Natural killer cell (primary cell): ENCODE results near the gene RAX2. TPM values are rescaled to one million over a fixed set of nuclear protein-coding genes. Genes with fewer than 3 reads are reported as not detected.
A peak's percentile ranks its signal among the peaks of the same experiment; 100 is the strongest.
"Not testable (repeated sequence)": the region's sequence is repeated elsewhere in the genome, so short reads cannot be mapped to it uniquely, and the experiment has no call there.

Experiments
- ATAC-seq, 3 donors: fragments of 150-1000 bp in 2 of 3; fragments of 200-7000 bp in 1 of 3; cut with Tn5 transposase; 1 replicate in 1 of 3; 2 replicates in 2 of 3; pipeline ENCODE4 v1.10.0; 2021; ENCODE audit warnings: mild to moderate bottlenecking in 2 of 3, moderate library complexity in 2 of 3
- DNase-seq, 2 donors: peaks; one replicate each; pipeline versions ENCODE4 v3.0.0 to v3.0.0-alpha.2; 2013 to 2021; ENCODE audit warnings: mixed read lengths in 1 of 2
- H3K27ac ChIP-seq: one replicate; pipeline ENCODE4 v1.5.1; 2013; ENCODE audit warnings: mild to moderate bottlenecking, low read length
- H3K27me3 ChIP-seq: one replicate; pipeline ENCODE4 v1.6.1; 2013; ENCODE audit warnings: low read length; ENCODE audit not compliant: control insufficient read depth, insufficient read depth
- H3K36me3 ChIP-seq: one replicate; pipeline ENCODE4 v1.6.1; 2013; ENCODE audit warnings: low read length; ENCODE audit not compliant: control insufficient read depth, insufficient read depth
- H3K4me1 ChIP-seq: one replicate; pipeline ENCODE4 v1.6.1; 2013; ENCODE audit warnings: low read length; ENCODE audit not compliant: control insufficient read depth, insufficient read depth
- H3K4me3 ChIP-seq: one replicate; pipeline ENCODE4 v1.5.1; 2013; ENCODE audit warnings: low read length
- H3K9me3 ChIP-seq: one replicate; pipeline ENCODE4 v1.6.1; 2013; ENCODE audit warnings: low read length; ENCODE audit not compliant: control insufficient read depth, insufficient read depth
- H3K27ac Mint-ChIP-seq, 2 donors: one replicate each; pipeline ENCODE4 v1.8.0; 2022; ENCODE audit warnings: mild to moderate bottlenecking in 2 of 2, mixed read lengths in 2 of 2, moderate library complexity in 1 of 2
- H3K27me3 Mint-ChIP-seq, 2 donors: one replicate each; pipeline ENCODE4 v1.8.0; 2022; ENCODE audit warnings: low read depth in 2 of 2, mixed read lengths in 2 of 2
- H3K36me3 Mint-ChIP-seq: one replicate; pipeline ENCODE4 v1.8.0; 2022; ENCODE audit warnings: mixed read lengths
- H3K4me1 Mint-ChIP-seq, 2 donors: one replicate each; pipeline ENCODE4 v1.8.0; 2022; ENCODE audit warnings: mixed read lengths in 2 of 2
- H3K4me3 Mint-ChIP-seq: one replicate; pipeline ENCODE4 v1.8.0; 2022; ENCODE audit warnings: mild to moderate bottlenecking, moderate library complexity, mixed read lengths
- H3K9me3 Mint-ChIP-seq, 2 donors: one replicate each; pipeline ENCODE4 v1.8.0; 2022; ENCODE audit warnings: mixed read lengths in 2 of 2
- WGBS: methylation state at CpG from one replicate; pipeline ENCODE4 v1.1.7; 2013; ENCODE audit warnings: missing lambda C conversion rate; ENCODE audit not compliant: insufficient coverage; 5-methylcytosine and 5-hydroxymethylcytosine counted together
- intact Hi-C: fragments of 100-400 bp; cut with micrococcal nuclease; formaldehyde crosslinking; loops from one replicate; pipeline ENCODE4 v1.14.2; 2022
- total RNA-seq, 4 donors: library from RNA; stranded (reverse); fragments of 120-200 nt in 1 of 4; gene quantifications; one replicate each; pipeline versions ENCODE4 v1.2.3 to v1.2.4, GENCODE V29; 2013 to 2022
- TF ChIP-seq, protein P1 (sequence below): fragments of 200-600 bp; IDR thresholded peaks from one replicate; pipeline ENCODE4 v1.8.0; 2022; ENCODE audit warnings: antibody characterized with exemption

RAX2 gene
- total RNA-seq, 3 donors from 2014 or later (not counting 1 experiment from before 2014, with no cell fraction given): not detected

DNA sequence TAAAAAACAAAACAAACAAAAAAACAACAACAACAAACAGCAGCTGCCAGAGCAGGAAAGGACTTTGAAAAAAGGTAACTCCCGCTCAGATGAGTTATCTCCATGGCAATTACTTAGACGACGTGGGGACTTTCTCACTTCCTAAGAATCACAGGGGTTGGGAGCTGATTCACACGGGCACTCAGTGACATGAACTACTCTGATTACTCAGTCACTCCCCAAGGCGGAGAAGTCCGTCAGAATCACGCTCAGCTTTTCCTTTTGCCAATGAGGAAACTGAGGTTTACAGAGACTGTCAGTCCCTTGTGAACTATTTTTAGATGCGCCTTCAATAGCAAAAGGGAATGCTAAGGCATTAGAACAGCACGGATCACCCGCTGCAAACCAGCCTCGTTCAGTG, 46.4 kb upstream of the RAX2 start:
- no peak for ATAC-seq
- Histone ChIP-seq H3K4me1 (peaks cover 52% of the 10 kb centered on the region), H3K27ac (no peak overlapping the region), H3K9me3 (no peaks in the 10 kb centered on the region), H3K27me3 (no peaks in the 10 kb centered on the region), H3K4me3 (no peak overlapping the region), H3K36me3 (no peaks in the 10 kb centered on the region)
- WGBS: 39% methylated on average over 11 of the region's 11 CpGs
- peak in 1 of 2 donors; percentile 35 for DNase-seq
- TF ChIP-seq, protein P1, sequence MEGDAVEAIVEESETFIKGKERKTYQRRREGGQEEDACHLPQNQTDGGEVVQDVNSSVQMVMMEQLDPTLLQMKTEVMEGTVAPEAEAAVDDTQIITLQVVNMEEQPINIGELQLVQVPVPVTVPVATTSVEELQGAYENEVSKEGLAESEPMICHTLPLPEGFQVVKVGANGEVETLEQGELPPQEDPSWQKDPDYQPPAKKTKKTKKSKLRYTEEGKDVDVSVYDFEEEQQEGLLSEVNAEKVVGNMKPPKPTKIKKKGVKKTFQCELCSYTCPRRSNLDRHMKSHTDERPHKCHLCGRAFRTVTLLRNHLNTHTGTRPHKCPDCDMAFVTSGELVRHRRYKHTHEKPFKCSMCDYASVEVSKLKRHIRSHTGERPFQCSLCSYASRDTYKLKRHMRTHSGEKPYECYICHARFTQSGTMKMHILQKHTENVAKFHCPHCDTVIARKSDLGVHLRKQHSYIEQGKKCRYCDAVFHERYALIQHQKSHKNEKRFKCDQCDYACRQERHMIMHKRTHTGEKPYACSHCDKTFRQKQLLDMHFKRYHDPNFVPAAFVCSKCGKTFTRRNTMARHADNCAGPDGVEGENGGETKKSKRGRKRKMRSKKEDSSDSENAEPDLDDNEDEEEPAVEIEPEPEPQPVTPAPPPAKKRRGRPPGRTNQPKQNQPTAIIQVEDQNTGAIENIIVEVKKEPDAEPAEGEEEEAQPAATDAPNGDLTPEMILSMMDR: no peak
- intact Hi-C loops: no loop called here
- H3K36me3 Mint-ChIP-seq: no peaks in the 10 kb centered on the region
- no peak overlapping the region for H3K27ac Mint-ChIP-seq
- no peaks in the 10 kb centered on the region for H3K9me3 Mint-ChIP-seq
- H3K4me1 Mint-ChIP-seq: peaks cover 27 to 49% of the 10 kb centered on the region in 2 donors
- H3K4me3 Mint-ChIP-seq: no peak overlapping the region
- no peaks in the 10 kb centered on the region for H3K27me3 Mint-ChIP-seq

DNA sequence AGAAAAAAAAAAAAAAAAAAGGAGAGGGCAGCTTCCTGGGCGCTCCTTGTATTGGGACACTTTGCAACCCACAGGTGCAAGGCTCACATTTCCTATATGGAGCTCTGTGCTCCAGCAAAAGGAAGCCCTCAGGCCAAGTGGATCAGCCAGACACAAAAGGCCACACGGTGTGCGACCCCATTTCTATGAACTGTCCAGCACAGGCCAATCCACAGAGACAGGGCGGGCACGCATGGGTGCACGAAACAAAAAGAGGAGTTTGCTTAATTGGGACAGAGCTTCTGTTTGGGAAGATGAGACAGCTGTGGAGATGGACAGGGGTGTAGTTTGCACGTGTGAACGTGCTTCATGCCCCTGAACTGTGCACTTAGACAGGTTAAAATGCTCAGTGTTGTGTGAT, 45.7 kb upstream of the RAX2 start:
- peak overlapping the region in 1 of 2 donors; percentile 70 for H3K27ac Mint-ChIP-seq
- no peaks in the 10 kb centered on the region for H3K27me3 Mint-ChIP-seq
- intact Hi-C loops: no loop called here

DNA sequence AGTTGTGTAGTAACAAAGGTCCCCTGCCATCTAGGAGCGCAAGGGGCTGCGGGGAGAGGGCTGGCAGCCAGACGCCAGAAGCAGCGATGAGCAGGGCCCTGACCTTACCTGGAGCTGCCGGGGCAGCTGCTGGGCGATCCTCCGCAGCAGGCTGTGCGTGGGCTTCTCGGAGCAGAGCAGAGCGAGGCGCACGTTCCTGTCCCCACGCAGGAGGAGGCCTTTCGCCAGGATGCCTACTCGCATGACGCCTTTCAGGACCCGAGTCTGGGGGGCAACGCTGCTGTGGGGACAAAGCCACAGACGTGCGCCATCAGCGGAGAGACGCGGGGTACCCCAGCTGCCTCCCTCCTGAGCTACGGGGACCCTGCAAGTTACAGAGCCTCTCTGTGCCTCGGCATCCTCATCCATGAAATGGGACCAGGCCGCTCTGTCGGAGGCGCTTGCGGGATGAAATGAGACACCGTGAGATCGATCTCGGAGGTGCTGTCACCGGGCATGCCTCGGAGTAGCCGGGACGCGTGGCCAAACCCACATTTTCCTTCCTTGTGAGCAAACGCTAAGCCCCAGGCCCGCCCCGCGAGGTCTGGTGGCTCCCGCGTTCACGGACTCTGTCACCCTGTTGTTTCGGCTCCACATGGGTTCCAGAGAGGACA, 44.7 kb upstream of the RAX2 start:
- Mint-ChIP-seq H3K4me3 (no peak overlapping the region), H3K27me3 (no peaks in the 10 kb centered on the region), H3K4me1 (peaks cover 39 to 58% of the 10 kb centered on the region in 2 donors), H3K27ac (peak overlapping the region in 1 of 2 donors; percentile 11), H3K36me3 (no peaks in the 10 kb centered on the region), H3K9me3 (no peaks in the 10 kb centered on the region)
- ATAC-seq (no peak), DNase-seq (no peak)
- peaks cover 58% of the 10 kb centered on the region for H3K4me1 ChIP-seq
- no peaks in the 10 kb centered on the region for H3K36me3 ChIP-seq
- TF ChIP-seq, protein P1: no peak
- no peak overlapping the region for H3K4me3 ChIP-seq
- no peaks in the 10 kb centered on the region for H3K27me3 ChIP-seq
- 96% methylated on average over 45 of the region's 45 CpGs for WGBS
- intact Hi-C loops: no loop called here
- H3K9me3 ChIP-seq: no peaks in the 10 kb centered on the region
- H3K27ac ChIP-seq: no peak overlapping the region

More for the DNA sequence above, 45.7 kb upstream of the RAX2 start:
- Histone ChIP-seq H3K9me3 (no peaks in the 10 kb centered on the region), H3K4me3 (no peak overlapping the region), H3K27ac (no peak overlapping the region), H3K36me3 (no peaks in the 10 kb centered on the region), H3K27me3 (no peaks in the 10 kb centered on the region), H3K4me1 (peaks cover 58% of the 10 kb centered on the region)
- WGBS: 93% methylated on average over 8 of the region's 8 CpGs
- Mint-ChIP-seq H3K4me1 (peaks cover 34 to 56% of the 10 kb centered on the region in 2 donors), H3K4me3 (no peak overlapping the region), H3K9me3 (no peaks in the 10 kb centered on the region), H3K36me3 (no peaks in the 10 kb centered on the region)
- ATAC-seq: no peak
- TF ChIP-seq, protein P1: no peak
- DNase-seq: no peak

DNA sequence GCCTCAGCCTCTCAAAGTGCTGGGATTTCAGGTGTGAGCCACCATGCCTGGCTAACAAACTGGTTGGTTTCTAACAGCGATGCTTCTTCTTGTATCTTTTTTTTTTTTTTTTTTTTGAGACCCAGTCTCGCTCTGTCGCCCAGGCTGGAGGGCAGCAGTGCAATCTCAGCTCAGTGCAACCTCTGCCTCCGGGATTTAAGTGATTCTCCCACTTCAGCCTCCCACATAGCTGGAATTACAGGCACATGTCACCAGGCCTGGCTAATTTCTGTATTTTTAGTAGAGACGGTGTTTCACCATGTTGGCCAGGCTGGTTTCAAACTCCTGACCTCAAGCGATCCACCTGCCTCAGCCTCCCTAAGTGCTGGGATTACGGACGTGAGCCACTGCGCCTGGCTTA, 44.1 kb upstream of the RAX2 start:
- ATAC-seq, H3K27me3 Mint-ChIP-seq, H3K9me3 Mint-ChIP-seq, H3K4me3 ChIP-seq, intact Hi-C loops, H3K36me3 ChIP-seq, H3K36me3 Mint-ChIP-seq, DNase-seq, H3K27ac ChIP-seq, H3K27me3 ChIP-seq, H3K9me3 ChIP-seq: not testable (repeated sequence)
- H3K4me1 Mint-ChIP-seq: peaks cover 37 to 53% of the 10 kb centered on the region in 2 donors
- H3K27ac Mint-ChIP-seq: peak overlapping the region in 1 of 2 donors; percentile 11
- 98% methylated on average over 9 of the region's 9 CpGs for WGBS
- H3K4me3 Mint-ChIP-seq: peak overlapping the region; percentile 31
- peaks cover 58% of the 10 kb centered on the region for H3K4me1 ChIP-seq
